H1 (cell line): ENCODE measurements around the gene TSPEAR.

Source experiments
- HDAC2 ChIP-seq, 2 experiments: fragments of 300-600 bp in 1 of 2; sonication (generic) in 1 of 2; IDR thresholded peaks; 2 replicates each; pipeline ENCODE4 v1.6.1; 2011 to 2012; ENCODE audit warnings: low read depth in 2 of 2, low read length in 2 of 2, mild to moderate bottlenecking in 2 of 2, moderate library complexity in 2 of 2, borderline replicate concordance in 1 of 2, inconsistent platforms in 1 of 2
- MAFK ChIP-seq: IDR thresholded peaks from 2 replicates; pipeline ENCODE4 v1.6.1; 2012; ENCODE audit warnings: low read depth, mild to moderate bottlenecking, improper control_type of control experiment, low read length
- POLR2A ChIP-seq, 2 experiments: IDR thresholded peaks; 1 replicate in 1 of 2; 2 replicates in 1 of 2; pipeline ENCODE4 v1.6.1; 2011; ENCODE audit warnings: low read depth in 2 of 2, low read length in 2 of 2, mild to moderate bottlenecking in 2 of 2; ENCODE audit errors: control extremely low read depth in 1 of 2
- POLR2AphosphoS5 ChIP-seq: IDR thresholded peaks from 2 replicates; pipeline ENCODE4 v1.6.1; 2011; ENCODE audit warnings: low read depth, low read length
- TAF7 ChIP-seq: optimal IDR thresholded peaks from 2 replicates; pipeline ENCODE3; 2011; ENCODE audit warnings: low read depth, mild to moderate bottlenecking, inconsistent platforms, low read length, moderate library complexity, borderline replicate concordance
- TF ChIP-seq, protein P1 (sequence below), 3 experiments: IDR thresholded peaks; 1 replicate in 2 of 3; 2 replicates in 1 of 3; pipeline versions ENCODE4 v1.5.1 to v1.6.1; 2011; ENCODE audit warnings: low read length in 3 of 3, mild to moderate bottlenecking in 3 of 3, inconsistent platforms in 2 of 3, low read depth in 1 of 3, moderate library complexity in 1 of 3; ENCODE audit not compliant: insufficient read depth in 1 of 3; ENCODE audit errors: control extremely low read depth in 1 of 3
- TF ChIP-seq, protein P2 (sequence below): IDR thresholded peaks from 2 replicates; pipeline ENCODE4 v1.6.1; 2011; ENCODE audit warnings: low read depth, mild to moderate bottlenecking, low read length; ENCODE audit not compliant: insufficient read depth

DNA sequence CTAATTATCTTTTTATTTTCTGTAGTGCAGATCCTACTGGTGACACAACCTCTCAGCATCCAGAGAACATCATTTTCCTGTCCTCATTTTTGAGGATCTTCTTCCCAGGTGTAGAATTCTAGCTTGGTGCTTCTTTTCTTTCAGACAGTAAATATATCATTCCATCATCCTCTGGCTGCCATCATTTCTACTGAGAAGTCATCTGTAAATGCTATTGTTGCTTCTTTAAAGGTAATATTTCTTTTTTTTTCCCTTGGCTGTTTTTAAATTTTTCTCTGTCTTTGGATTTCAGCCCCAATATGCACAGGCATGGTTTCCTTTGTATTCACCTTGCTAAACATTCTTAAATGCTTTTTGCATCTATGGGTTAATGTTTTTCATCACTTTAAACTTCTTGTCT is 87.8 kb downstream of the TSPEAR start:
- TF ChIP-seq, protein P1, sequence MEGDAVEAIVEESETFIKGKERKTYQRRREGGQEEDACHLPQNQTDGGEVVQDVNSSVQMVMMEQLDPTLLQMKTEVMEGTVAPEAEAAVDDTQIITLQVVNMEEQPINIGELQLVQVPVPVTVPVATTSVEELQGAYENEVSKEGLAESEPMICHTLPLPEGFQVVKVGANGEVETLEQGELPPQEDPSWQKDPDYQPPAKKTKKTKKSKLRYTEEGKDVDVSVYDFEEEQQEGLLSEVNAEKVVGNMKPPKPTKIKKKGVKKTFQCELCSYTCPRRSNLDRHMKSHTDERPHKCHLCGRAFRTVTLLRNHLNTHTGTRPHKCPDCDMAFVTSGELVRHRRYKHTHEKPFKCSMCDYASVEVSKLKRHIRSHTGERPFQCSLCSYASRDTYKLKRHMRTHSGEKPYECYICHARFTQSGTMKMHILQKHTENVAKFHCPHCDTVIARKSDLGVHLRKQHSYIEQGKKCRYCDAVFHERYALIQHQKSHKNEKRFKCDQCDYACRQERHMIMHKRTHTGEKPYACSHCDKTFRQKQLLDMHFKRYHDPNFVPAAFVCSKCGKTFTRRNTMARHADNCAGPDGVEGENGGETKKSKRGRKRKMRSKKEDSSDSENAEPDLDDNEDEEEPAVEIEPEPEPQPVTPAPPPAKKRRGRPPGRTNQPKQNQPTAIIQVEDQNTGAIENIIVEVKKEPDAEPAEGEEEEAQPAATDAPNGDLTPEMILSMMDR (IDR thresholded peaks at IDR 0.05; ENCODE audit: control extremely low read depth in 1 of 3, insufficient read depth in 1 of 3, low read depth in 1 of 3, low read length in 3 of 3) = no peak
- no peak for TF ChIP-seq POLR2AphosphoS5
- no peak for TF ChIP-seq MAFK
- TF ChIP-seq POLR2A (IDR thresholded peaks at IDR 0.05; ENCODE audit: control extremely low read depth in 1 of 2, low read depth in 2 of 2, low read length in 2 of 2) = no peak
- TF ChIP-seq, protein P2, sequence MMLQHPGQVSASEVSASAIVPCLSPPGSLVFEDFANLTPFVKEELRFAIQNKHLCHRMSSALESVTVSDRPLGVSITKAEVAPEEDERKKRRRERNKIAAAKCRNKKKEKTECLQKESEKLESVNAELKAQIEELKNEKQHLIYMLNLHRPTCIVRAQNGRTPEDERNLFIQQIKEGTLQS = no peak
- no peak for TF ChIP-seq TAF7
- TF ChIP-seq HDAC2 (IDR thresholded peaks at IDR 0.05; ENCODE audit: borderline replicate concordance in 1 of 2, low read depth in 2 of 2, low read length in 2 of 2) = no peak
